HG03558 (cell line): ENCODE data around the gene NCBP3.
"Not testable (repeated sequence)": the region's sequence is repeated elsewhere in the genome, so short reads cannot be mapped to it uniquely, and the experiment has no call there.

Experiments used
- ATAC-seq: cut with Tn5 transposase; IDR thresholded peaks from one replicate; pipeline ENCODE4 v1.9.1; 2021; ENCODE audit warnings: moderate number of reproducible peaks; ENCODE audit not compliant: unreplicated experiment; ENCODE audit errors: extremely low read depth

The NCBP3 gene

DNA sequence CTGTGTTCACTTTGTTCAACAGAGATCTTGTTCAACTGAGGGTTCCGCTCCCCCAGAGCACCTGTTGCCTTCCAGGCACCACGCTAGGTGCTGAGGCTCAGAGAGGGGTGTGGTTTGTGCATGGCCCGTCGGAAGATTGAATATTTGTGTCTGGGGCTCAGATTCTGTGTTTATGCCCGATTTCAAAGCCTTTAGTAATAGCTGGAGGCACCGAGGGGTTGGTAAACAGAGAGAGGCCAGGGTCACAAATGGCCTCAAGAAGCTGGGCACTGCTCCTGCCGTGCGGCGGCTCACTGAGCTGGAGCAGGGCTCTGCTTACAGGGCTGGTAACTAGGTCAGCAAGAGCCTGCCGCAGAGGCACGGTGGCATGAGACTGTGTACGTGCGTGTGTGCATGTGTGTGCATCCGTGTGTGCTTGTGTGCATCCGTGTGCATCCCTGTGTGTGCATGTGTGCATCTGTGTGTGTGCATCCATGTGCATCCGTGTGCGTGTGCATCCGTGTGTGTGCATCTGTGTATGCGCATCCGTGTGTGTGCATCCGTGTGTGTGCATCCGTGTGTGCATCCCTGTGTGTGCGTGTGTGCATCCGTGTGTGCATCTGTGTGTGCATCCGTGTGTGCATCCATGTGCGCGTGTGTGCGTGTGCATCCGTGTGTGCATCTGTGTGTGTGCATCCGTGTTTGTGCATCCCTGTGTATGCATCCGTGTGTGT lies 50.5 kb downstream of the NCBP3 start:
- no peak for ATAC-seq

DNA sequence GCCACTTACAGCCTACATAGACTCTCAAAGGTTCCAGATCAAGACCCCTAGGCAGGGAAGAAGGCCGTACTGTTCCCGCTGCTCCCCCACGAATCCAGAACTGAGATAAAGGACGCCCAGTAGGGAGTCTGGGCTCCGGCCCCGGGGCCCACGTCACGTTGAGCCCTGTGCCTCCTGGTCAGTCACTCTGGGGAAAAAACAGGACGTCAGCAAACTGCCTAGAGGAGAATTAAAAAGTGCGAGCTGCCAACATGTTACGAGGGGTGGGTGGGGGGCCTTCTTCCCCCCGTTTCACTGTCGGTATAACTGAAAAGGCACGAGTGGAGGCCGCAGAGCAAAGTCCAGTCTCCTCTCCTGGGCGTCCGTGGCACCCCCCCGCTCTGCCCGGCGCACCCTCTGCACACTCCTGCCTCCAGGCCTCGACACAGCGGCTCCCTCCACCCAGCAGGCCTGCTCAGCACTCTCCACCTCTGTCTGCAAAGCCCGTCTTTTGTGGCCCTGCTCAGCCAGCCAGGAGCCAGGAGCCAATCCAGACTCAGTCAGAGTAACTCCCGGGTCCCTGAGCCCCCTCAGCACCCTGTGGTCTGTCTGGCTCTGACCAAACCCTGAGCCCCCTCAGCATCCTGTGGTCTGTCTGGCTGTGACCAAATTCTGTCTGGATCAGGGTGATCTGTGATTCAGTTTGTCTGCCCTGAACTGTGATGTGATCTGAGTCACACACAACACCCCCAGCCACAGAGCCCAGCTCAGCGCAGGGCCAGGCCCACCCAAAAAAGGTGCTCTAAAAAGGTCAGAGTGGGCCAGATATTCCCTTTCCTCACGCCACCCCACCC lies 51.3 kb downstream of the NCBP3 start:
- no peak for ATAC-seq

DNA sequence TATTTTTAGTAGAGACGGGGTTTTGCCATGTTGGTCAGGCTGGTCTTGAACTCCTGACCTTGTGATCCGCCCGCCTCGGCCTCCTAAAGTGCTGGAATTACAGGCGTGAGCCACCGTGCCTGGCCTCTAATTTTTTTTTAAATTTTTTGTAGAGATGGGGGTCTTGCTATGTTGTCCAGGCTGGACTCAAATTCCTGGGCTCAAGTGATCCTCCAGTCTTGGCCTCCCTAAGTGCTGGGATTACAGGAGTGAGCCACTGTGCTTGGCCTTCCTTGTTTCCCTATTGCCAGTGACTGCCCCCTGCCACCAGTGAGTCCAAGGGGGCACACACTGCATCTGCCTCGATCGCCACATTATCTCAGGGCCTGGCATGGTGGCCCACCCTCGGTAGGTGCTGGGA lies 51.9 kb downstream of the NCBP3 start:
- ATAC-seq = not testable (repeated sequence)

DNA sequence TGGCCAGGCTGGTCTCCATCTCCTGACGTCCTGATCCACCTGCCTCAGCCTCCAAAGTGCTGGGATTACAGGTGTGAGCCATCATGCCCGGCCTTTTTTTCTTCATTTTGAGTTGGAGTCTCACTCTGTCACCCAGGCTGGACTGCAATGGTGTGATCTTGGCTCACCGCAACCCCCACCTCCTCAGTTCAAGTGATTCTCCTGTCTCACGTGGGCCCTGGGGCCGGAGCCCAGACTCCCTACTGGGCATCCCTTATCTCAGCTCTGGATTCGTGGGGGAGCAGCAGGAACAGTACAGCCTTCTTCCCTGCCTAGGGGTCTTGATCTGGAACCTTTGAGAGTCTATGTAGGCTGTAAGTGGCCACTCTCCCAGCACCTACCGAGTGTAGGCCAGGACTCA lies 52.8 kb downstream of the NCBP3 start:
- not testable (repeated sequence) for ATAC-seq

DNA sequence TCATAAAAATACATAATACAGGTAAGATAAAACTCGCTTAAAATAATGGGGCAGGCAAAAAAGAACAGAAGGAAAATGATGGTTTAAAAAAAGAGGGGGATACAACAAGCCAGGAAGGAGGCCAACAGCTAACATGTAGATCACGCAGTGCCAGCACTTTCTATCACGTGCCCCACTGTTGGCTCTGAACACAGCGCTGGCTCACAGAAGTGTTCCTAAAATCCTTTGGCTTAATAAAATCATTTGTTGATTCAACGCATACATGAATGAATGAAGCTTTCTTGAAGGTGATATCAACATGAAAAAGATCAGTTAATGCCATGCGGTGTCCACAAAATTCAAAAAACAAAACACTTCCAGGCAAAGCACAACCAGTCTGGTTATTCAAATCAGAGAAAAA lies 53.6 kb downstream of the NCBP3 start:
- no peak for ATAC-seq

DNA sequence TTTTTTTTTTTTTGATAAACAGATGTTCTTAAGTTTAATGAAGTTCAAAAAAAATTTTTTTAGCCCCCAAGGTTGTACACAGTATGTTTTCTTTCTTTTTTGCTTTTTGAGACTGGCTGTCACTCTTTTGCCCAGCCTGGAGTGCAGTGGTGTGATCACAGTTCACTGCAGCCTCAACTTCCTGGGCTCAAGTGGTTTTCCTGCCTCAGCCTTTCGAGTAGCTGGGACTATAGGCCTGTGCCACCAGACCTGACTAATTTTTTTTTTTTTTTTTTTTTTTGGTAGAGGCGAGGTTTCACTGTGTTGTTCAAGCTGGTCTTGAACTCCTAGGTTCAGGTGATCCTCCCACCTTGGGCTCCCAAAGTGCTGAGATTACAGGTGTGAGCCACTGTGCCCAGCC lies 57.8 kb downstream of the NCBP3 start:
- ATAC-seq = no peak

DNA sequence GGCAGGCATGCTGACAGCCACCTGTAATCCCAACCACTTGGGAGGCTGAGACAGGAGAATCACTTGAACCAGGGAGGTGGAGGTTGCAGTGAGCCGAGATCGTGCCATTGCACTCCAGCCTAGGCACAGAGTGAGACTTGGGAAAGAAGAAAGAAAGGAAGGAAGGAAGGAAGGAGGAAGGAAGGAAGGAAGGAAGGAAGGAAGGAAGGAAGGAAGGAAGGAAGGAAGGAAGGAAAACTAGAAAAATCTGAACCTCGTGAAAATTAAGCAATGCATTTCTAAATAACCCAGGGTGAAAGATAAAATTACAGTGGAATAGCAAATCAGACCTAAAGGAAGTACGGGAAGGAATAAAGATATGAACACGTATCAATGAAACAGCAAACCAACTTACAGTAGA lies 60.7 kb downstream of the NCBP3 start:
- not testable (repeated sequence) for ATAC-seq

DNA sequence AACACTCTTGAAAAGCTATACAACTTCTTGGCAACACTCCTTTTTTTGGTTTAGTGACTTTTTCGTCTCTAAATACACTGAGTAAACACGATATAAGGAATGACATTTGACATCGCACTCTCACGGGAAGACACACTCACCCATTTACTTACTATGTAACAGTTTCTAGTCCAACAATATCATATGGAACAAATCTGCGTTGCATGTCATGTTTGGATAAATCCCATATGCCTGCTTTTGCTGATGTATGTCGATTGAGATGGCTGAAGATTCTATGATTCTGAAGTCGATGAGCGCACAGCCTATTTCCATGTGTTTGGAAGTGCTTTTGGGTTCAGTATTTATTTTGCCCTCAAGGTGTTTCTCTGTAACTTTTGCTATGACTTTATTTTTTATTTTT lies 63.3 kb downstream of the NCBP3 start:
- ATAC-seq = no peak

DNA sequence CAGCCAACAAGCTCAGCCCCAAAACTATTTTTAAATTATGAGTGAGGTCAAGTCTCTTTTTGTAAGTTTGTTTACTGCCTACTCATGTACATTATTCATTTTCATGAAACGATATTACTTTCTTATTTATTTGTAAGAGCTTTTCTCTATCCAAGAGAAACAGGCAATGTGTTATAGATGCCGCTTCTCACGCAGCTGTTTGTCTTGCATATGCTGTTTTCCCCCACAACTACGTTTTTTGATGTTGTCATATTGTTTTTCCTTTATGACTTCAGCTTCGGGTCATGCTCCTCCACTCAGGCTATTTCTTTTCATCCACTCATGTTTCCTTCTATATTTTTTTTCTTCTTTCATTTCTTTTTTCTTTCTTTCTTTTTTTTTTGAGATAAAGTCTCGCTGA lies 65.1 kb downstream of the NCBP3 start:
- no peak for ATAC-seq

DNA sequence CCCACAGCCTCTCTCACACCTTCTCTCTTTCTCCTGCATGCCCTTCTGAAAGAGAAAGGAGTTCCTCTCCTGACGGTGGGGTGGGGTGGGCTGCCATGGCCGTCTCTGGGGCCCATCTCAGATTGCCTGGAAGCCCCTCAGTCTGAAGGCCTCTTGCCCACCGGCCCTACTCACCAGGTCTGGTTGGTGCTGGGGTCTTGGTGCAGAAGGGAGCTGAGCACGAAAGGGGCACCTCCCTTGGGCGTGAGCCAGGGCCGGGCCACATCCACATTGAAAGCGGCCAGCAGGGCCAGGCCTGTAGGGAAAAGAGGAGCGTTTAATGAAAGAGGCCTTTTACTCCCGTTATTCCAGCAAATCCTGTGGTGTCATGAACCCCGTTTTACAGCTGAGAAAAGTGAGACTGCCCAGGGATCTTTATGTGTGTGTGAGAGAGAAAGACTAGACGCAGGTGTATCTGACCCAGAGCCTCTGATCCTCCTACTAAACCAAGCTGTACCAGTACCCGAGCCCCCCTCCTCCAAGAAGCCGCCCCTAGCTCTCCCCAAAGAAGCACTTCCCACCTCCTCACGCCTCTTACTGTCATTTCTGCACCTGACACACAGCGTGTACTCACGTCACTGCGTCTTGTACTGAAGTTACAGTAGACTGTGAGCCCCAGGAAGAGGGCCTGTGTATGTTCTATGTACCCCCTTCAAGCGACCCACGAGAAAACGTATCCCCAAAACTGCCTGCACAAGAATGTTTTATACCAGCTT lies 68.5 kb downstream of the NCBP3 start:
- ATAC-seq = no peak

DNA sequence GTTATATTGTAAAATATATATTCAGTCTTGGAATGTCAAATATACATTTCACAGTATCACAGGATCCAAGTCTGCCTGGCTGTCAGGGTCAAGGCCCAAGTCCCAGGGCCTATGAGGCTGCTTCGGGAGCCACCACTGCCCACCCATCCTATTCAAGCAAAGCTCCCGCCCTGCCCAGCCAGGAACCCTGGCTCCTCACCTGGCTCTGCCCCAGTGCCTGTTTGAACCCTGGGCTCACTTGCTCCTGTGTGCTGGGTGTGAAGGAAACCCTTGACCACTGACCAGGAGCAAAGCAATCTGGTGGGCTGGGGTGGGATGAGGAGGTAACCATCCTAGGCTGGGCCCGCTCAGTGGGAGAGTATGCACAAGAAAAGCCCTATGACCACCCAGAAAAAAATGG lies 72.1 kb downstream of the NCBP3 start:
- ATAC-seq = no peak

DNA sequence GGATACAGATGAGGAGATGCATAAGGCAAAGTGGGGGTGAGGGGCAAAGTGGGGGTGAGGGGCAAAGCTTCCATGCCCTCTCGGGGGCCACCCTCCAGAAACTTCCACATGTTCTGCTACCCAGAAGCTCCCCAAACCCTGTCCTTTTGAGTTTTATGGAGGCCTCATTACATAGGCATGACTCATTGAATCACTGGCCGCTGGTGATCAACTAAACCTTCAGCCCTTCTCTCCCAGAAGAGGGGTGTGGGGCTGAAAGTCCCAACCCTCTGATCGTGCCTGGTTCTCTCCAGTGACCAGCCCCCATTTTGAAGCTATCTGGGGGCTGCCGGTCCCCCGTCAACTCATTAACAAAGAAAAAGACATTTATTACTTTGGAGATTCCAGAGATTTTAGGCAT lies 72.5 kb downstream of the NCBP3 start:
- ATAC-seq = no peak

DNA sequence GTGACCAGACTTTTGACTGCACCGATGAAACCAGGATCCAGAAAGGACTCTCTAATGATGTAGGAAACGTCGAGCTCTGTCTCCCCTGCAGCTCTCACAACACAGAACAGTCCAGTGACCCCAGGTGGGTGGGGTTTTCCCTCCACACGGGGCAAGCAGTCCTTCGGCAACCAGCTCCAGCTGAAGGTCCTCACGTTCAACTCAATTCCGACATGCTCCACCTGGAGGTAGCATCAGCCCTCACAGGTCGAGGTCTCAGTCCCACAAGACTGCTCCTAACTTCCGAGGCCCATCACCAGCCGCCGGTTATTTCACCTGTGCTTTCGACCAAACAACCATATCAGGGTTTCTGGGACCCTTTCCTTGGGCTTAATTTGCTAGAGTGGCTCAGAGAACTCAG lies 73.3 kb downstream of the NCBP3 start:
- no peak for ATAC-seq

DNA sequence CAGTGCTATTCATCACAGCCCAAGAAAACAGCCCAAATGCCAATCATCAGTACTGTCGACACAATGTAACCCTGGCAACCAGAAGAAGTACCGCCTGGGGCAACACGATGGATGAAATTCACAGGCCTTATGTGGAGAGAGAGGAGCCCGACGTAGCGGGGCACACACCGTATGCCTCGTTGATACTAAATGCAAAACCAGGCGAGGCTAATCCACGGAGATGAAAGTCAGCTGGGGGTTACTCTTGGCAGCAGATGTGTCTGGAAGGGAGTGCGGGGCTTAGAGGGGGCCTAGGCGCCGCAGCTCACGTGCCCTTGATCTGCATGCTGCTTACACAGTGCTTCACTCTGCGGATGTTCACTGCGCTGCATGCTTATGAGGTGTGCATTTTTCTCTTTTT lies 74.9 kb downstream of the NCBP3 start:
- ATAC-seq = no peak

DNA sequence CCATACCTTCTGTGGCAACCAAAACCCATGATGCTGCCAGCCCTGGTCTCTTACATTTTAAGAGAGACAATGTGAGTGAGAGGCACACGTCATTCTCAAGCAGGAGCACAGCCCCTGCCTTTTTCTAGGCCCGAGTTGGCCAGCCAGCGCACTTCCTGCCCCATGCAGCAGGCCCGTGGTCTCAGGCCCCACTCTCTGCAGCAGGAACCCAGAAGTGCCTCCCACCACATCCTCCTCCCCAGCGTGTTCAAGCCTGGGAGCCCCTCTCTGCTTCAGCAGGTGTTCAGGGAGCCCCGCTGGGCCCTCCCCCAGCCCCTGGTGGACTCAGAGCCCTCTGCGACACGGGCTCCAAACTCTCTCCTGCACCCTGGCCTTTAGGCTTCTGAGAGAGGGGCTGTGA lies 75.6 kb downstream of the NCBP3 start:
- no peak for ATAC-seq

DNA sequence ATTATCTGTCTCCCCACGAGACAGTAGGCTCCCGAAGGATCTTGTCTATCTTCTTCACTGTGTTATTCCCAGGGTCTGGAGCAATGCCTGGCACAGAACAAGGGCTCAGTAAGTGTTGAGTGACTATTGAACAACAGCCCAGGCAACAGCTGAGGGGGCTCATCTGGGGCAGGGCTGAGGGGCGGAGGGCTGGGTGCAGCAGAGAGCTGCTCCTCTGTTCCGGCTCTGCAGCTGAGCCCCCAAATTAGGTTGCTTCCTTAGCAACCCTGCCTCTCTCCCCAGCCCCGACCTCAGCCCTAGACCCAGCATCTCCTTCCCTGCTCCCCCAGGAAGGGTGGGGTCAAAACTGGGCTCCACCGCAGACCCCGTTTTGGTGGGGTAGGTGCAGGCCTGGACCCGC lies 77.3 kb downstream of the NCBP3 start:
- ATAC-seq = no peak

DNA sequence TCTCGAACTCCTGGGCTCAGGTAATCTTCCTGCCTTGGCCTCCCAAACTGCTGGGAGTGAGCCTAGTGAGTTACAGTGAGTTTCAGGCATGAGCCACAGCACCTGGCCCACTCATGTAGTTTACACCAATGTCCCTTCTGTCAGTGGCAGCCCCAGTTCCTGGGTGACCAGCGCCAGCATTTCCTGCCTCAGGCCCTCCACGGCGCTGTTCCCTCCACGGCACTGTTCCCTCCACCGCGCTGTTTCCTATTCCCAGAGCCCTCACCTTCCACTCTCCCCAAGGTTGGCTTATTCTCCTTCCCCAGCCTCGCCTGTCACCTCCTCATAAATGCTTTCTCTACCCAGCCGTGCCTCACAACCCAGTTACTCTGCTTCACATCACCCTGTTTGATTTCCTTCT lies 77.7 kb downstream of the NCBP3 start:
- ATAC-seq = no peak

DNA sequence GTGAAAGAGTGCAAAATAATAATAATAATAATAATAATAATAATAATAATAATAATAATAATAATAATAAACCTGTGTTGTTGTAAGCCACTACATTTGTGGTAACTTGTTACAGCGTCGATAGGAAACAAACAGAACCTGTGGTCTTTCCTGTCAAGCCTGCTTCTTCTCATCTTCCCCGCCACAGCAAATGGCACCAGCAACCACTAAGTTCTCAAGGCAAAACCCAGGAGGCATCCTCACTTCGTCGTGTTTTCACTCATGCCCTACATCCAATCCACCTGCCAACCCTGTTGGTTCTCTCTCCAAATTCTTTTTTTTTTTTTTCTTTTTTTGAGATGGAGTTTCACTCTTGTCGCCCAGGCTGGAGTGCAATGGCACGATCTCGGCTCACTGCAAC lies 79.3 kb downstream of the NCBP3 start:
- ATAC-seq = no peak

DNA sequence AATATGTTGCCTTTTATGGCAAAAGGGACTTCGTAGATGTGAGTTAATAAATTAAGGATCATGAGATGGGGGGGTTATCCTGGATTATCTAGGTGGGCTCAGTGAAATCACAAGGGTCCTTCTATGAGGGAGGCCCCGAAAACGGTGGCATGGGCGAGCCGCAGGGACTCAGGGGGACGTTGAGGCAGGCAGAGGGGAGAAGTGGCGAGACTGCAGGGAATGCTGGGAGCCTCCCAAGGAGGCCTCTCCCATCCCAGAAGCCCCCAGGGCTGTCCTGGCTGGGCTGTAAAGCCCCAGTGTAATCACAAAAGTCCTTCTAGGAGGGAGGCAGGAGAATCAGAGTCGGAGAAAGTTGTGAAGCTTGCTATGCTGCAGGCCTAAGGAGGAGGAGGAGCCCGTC lies 80.1 kb downstream of the NCBP3 start:
- no peak for ATAC-seq

DNA sequence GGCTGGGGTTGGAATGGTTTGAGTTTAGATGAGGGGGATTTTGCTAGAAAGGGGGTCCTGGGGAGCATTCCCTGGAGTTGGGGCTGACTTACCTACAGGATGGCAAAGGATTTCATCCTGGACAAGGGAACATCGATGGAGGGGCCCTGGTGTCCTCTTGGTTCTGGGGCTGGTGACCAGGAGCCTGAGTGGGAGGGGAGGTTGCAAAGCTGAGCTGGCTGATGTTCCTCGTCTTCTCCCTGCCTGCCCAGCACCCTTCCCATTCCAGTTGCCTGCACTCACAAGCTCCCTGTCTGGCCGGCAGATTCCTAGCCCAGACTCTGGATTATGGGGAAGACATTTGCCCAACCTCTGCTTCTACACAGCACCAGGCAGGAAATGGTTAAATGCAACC lies 82.3 kb downstream of the NCBP3 start:
- no peak for ATAC-seq
